Activated T-cell treated with anti-CD3 and anti-CD28 coated beads for 1 hour (primary cell): ENCODE measurements around the gene KIRREL3.

ENCODE experiments used
- DNase-seq: peaks from one replicate; pipeline ENCODE4 v3.0.0-alpha.2; 2020; ENCODE audit warnings: low read depth

The KIRREL3 gene

DNA sequence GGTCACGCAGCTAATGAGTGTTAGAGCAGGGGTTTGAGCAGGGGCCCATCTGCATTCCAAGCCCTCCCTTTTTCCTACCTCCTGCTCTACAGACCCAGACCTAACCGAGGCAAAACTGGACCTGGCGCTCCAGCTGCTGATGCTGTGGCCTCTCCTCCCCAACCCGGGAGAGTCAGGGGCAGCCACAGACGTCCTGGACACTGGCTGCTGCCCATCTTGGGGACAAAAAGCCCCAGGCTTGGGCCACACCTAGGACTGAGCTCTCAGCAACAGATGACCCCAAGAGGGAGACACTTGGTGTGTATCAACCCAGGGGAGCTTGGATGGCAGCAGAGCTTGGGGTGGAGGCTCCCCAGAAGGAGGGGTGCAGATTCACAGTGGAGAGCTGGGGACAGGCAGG is 472.5 kb downstream of the KIRREL3 start:
- no peak for DNase-seq

DNA sequence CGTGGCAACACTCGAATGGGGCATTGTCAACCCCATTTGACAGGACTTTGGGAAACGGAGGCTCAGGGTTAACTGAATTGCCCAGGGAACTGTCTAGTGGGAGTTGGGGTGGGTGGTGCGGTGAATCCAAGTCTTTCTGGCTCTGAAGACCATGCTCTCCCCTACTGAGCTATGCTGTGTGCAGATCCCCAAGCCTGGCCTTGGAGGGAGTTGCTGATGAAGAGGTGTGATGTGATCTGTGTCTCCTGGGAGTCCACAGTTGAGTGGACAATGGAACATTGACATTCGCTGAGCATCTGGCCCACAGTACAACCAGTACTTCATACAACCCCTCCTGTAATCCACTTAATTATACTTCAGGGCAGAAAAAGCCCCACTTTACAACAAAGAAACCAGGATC is 472.9 kb downstream of the KIRREL3 start:
- no peak for DNase-seq

DNA sequence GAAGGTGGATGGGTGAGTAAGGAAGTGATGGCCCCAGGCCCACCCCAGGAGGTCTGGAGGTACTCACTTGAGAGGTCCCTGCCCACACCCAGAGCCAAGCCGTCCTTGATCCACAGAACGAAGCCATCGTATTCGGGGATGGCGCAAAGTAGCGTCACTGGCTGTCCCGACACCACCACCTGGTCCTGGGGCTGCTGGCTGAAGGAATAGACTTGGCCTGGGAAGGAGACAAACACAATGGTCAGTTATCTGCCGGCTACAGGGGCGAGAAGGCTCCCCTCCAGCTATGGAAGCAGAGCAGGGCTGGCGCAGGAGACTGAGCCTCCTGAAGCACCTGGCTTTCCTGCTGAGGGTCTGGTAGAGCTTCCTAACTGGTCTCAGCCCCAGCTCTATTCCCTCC is 474.1 kb downstream of the KIRREL3 start:
- no peak for DNase-seq

DNA sequence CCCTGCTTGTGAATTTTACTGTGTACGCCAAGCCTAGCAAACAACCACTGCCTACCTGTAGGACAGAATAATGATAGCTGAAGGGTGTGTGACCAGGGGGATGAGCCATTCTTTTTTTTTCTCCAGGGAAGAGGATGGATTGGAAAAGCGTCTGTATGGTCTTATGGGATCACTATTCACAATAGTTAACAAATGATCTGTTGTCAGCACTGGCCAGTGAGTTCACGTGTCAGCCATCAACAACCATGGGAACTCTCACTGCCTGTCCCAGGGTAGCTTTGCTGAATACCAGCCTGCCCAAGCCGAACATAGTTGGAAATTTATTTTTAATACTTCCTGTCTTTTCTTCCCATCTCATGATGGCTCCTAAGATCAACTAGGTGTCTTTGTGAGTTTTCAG is 474.9 kb downstream of the KIRREL3 start:
- DNase-seq, result no peak

DNA sequence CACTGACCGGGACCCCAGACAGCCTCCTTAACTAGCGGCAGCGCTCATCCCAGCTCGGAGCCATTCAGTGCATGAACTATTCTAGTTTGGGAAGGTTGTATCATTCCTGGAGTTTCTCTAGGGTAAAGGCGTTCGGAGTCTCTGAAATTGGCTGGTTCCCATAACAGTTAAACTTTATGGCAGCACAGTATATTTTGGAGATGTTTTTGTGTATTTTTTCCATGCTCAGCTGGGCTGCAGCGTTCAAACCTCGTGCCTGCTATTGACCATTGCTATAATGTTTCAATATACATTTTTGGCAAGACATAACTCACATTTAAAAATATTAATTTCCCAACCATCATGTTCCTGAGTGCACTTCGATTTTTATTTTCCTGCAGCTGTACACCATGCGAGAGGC is 475.4 kb downstream of the KIRREL3 start:
- DNase-seq, result no peak

DNA sequence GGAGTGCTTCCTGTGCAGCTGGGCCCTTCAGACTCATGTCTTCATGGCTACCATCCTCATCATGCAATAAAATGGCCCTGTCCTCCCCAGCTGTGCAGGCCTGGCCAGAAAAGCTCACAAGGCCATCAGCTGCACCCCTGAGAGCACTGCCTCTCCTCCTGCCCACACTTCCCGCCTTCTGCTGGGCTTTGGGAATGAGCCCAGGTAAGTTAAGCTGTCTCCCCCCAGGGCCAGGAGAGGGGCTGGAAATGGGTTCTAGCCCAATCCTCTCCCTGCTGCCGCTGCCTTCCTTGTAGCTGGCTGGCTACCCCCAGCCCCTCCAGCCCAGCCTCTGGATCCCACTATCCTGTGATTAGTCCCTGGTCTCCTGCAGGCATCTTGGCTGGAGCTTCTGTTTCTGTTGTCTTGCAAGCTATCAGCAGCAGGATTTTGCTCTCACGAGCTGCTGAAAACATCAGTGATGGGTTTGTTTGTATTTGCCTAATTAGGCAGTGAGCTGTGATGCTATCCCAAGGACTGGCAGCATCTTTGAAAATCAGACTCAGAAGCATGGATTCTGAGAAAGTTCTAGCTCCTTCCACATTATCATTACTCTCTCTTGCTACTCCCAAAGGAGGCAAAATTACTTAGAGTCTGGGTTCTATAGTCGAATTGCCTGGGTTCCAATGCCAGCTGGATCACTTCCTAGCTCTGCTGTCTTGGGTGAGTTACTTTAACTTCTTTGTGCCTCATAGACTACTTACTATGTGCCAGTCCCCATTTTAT is 476.9 kb downstream of the KIRREL3 start:
- DNase-seq, result no peak

DNA sequence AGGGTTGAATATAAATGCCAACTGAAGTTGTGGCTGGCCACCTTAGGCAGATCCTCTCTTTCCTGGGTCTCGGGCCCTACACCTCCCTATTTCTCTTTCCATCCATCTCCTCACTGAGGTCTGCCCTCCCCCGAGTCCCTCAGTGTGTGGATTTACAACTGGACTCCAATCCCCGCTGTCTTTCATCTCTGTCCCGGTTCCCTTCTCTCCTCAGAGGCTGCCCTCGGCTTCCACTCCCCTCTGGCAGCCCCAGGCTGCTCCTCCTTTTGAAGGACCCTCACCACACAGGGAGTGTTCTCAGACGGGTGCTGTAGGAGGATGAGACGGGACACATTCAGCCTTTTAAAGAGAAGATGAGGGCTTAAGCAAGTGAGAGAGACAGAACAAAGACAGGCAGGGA is 478.0 kb downstream of the KIRREL3 start:
- no peak for DNase-seq

DNA sequence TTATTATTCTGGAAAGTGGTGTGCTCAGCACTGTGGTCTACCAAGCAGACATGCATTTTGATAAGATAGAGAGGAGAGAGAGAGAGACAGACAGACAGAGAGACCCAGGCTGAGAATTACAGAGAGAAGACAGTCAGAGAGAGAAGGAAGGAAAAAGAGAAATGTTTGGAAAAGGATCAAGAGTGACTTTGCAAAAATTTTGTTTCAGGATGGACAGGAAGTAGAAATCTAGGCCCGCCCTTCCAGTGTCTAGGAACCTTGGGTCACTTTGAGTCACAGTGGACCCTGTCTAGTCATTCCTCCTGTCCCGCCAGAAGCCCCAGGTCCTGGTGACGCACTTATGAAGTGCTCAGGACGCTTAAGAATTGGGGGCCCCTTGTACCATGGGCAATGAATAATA is 478.4 kb downstream of the KIRREL3 start:
- no peak for DNase-seq

DNA sequence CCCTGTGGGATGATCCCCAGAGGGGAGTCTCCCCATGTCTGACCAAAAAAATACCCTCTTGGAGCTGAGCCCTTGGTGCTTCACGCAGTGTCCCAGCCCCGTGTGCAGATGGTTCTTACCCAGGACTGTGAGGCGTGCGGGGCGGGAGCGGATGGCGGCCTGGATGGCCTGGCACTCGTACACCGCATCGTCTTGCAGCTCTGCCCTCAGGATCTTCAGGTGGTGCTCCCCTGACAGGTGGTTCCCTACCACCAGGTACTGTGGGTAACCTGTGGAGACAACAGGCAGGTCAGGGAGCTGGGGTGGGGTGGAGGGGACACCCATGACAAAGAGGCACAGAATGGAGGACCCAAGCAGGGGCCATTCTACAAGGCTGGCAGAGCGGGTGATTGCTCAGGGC is 479.4 kb downstream of the KIRREL3 start:
- no peak for DNase-seq

DNA sequence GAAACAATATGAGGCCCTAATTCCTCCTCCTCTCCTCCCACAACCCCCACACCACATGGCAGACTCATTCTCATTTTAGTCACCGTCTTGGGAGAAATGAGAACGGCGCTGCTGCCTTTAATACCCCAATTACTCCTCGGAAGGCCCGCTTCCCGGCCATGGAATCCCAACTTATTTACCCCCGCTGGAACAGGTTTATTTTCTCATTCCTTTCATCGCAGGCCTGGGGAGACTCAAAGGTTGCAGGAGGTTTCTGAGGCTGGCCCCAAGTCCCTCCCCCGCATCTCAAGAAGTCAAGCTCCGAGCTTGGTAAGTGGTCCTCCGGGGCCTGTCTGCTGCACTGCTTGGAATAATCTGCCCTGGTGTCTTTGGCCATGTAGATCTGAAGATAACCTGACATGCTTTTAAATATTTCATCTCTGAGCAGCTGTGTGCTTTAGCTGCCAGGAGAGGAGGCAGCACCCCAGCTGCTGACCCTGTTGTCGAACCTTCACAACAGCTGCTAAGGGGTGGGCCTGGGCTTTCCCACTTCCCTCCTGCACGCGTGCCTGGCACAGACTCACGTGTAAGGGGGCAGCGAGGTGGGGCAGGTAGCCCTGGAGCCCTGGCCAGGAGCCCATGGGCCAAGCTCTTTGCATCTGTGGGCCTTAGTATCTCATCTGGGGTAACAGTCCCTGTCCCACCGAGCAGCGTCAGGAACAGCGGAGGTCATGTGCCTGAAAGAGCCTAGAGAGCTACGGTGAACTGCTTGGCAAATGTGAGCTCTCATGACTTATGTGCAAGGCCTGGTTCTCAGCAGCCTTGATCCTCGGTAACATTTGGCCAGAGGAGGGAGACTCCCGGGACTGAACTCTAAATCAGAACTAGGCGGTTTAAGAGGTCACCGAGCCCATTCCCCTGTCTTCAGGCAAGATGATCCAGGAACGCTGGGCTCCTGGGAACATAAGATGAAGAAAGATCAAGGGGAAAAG is 480.5 kb downstream of the KIRREL3 start:
- no peak for DNase-seq

DNA sequence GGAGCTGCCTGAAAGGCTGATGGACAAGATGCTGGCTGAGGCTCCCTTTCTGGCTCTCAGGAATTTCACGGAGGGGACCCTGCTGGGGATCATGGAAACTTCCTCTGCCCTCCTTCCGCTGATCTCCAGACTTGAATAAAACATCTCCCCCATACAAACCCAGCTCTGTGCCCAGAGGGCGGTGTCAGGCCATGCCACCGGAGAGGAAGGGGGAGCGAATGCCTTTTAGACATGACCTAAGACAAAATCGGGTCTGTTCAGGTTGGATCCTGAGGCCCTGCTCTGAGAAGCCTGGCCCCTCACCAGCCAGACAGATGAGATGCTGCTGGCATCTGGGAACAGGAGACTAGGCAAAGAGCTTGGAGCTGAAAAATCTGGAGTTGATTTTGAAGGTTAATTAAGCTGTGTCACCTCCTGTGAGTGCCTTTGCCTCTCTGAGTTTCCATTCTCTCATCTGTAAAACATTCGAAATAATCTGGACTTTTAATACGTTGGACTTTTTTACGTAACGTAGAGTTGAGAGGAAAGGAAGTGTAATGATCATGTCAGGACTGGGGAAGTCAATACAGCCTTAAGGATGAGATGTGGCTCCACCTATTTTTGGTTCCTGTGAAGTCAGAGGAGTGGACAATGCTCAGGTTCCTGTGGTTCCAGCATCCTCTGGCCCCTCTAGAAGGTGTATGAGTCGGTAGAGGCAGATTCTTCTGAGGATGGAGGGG is 481.4 kb downstream of the KIRREL3 start:
- DNase-seq, result no peak

DNA sequence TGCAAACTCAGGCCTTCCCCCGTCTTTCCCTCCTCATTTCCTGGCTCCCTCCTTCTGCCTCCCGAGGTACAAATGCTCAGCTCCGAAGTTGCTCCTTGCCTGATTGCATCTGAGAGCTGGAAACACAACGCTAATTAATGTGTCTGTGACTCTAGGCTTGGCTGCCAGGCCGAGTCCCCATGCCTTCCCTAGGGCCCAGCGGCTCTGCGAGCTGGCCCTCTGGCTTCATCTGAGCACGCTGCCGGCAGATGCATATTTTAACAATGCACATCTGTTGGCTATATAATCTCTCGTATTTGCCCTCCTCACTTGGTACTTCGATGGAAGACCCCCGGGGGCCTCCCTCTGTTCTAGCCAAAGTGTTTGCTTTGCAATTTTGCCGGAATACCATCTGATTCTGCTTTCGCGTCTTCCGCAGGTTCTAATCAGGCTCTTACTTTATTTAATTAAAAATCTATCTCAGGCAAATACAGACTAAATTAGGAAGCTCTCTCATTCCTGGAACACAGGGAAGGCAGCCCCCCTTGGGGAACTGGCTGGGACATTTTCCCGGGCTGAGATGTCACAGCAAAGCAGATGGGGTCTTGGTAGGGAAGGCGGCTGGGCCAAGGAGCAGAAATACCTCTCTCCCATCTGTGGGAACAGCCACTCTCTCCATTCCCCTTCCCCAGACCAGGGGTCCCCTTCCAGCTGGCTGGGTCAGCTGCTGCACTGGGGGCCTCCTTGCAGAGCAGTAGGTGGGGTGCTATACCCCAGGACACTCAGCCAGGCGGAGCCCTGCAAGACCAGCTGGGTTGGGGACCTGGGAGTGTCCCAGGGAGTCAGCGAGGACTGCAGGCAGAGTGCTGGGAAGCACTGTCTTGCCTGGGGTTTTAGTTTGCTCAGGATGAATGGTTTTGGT is 482.2 kb downstream of the KIRREL3 start:
- no peak for DNase-seq

DNA sequence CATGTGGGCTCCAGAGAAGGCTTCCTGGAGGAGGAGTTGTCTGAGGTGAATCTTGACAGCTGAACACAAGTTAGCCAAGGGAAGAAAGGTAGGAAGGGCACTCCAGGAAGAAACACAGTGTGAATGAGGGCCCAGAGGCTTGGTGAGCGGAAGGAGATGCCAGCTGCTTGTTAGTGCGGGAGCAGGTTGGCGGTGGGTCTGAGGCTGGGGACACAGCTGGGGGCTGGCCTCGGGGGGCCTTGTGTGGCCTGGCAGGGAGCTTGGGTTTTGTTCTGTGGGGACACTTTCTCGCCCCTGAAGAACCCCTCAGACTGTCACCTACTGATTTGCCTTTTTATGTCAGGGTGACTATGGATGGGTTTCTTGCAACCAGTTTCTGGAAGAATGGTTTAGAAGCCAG is 485.1 kb downstream of the KIRREL3 start:
- DNase-seq, result no peak

DNA sequence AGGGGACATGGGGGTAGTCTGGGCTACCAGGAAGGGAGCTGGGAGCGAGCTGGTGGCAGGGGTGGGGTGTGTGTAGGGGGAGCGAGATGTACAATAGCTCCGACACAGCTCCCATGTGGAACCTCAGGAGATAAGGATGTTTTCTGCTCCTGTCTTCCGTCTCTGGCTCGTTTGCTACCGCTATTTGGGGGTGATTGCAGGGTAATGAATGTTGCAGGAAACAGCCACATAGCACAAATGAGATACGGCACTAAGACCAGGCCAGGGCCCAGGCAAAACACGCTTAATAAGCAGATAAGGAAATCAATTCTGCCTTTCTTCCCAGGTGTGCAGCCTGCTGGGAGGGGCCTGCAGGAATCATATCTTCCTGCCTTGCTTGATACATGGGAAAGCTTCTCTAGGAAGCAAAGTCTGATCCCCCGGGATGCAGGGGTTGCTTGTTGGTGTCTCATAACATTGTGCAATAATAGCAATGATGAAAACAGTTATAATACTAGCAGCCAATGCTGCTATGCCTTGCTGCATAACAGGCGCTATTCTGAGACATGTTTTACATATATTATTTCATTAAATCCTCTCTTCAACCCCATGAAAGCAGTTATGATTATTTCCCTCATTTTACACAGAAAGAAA is 486.4 kb downstream of the KIRREL3 start:
- DNase-seq, result no peak

DNA sequence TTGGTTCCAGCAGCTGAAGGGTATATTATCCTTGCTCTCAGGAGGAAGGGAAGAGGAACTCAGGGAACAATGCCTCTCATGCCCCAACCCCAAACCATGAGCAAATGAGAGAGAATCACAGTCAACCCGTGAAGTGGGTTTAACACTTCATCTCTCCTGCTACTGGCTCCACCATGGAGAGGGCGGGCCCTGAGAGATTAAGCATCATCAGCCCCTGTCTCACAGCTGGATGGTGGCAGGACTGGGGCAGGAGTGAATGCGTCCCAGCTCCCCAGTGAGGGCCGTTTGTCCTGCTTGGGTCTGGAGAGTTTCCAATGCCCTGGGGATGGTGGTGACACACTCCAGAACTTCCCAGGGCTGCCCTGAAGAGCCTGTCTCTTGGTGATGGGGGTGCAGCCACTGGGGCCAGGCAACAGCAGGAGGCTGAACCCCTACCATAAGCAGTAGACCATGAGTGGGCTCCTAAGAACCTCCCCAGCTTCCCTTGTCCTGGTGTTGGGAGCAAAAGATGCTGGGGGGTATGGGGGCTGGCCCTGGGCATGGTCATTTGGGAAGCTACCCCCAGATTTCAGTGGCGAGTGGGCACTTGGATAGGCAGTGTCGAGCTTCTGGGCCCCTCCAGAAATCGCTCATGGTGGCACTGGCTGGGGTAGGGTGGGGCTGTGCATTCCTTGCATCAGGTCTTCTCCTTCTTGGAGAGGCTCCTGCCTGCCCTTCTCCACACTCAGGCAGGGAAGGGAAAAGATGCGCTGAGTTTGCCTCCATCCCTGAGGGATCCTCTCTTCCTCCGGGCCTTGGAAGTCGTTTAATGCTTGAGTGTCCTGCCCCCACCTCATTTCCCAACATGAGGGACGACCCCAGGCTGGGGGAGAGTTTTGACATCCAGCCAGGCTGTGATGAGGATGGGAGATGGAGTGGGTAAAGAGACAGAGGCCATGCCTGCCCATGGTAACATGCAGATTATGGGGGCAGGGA is 487.5 kb downstream of the KIRREL3 start:
- DNase-seq, result no peak

DNA sequence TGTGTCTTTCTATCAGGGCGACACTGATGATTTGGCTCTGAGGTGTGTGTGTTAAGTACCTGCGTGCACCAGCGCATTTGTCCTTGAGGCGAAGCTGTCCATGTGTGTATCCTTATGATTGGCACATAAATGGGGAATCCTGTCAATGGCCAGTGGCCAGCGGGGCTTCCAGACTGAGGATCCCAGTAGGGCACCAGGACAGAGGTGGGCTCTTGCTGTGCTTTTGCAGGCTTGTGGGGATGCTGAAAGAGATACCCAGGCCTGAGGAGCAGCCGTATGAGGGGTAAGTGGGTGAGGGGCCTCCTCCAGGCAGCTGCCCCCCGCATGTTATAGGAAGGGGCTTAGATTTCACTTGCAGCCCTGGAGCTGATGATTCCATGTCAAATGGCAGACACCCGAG is 488.3 kb downstream of the KIRREL3 start:
- no peak for DNase-seq

DNA sequence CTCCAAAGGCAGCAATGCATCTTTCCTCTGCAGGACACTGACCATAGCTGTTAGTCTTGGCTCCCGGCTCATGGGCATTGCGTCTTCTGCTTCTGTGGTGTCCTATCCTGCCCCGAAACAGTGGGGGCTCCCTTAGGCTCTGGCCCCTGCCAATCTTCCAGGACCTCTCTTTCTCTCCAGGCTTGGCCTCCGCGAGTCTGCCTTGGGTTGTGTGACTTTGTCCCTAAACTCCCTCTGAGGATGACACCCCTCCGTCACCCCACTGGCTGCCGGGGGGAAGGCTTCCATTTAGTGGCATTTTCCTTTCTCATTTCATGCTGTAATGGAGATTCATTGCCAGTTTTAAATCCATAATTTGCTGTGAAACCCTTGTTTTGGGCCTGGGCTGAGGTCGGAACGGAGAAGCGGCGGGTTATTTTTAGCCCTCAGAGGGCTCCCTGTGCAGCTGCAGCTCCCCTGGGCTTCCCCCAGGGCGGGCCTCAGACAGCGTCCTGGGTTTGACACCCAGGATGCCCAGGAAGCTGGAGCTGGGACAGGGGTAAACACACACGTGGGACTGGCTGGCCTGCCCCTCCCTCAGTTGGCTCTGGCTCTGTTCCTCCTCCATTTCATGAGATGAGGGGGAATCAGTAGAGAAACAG is 489.0 kb downstream of the KIRREL3 start:
- no peak for DNase-seq

DNA sequence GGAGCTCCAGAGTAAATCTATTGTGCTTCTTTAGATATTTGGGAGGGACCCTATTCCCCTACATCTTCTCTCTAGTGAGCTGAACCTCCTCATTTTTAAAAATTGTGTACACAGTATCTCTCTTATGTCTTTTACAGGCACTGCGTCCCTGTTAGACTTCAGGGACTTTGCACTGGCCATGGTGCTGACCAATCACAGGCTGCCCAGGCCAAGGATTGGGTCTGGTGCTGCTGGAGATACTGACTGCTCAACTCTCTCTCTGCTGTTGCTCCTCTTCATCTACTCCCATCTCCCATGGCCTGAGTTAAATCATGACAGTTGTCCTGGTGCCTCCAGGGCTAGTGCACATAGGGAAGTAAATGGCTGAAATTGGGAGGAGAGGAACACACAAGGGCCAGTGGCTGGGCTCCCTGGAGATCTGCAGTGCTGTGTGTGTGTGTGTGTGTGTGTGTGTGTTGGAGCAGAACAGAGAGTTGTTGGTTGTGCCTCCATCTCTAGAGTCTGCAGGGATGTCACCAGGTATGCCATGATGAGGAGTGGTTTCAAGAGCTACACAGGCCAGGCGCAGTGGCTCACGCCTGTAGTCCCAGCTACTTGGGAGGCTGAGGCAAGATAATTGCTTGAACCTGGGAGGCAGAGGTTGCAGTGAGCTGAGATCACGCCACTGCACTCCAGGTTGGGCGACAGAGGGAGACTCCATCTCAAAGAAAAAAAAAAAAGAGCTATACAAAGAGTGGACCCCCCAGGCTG is 489.8 kb downstream of the KIRREL3 start:
- DNase-seq, result no peak

DNA sequence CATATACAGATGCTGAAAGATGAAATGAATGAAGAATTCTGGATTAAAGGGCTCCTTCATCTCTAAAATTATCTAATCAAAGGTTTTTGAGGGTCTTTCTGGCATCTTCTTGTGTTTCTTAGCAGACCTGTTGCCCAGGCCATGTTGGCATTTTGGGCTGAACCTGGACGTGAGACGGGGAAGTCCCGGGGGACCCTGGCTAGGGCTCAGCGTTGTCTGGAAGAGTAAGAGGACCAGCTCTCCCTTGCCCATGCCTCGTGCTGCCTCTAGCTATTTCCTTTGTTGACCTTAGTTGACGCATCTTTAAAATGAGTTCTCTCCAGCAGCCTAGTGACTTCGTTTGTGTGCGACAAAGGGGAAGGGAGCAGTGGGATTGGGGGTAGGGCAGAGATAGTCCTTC is 492.9 kb downstream of the KIRREL3 start:
- no peak for DNase-seq
